Psoas muscle (tissue), 8 donors: Measurements from ENCODE around the gene ALDH3A1. TPM values are rescaled to one million over a fixed set of nuclear protein-coding genes. Genes with fewer than 3 reads are reported as not detected.

ENCODE experiments used
- ATAC-seq, 4 donors: fragments of 200-7000 bp; cut with Tn5 transposase; one replicate each; pipeline ENCODE4 v1.9.1; 2020; ENCODE audit warnings: moderate library complexity in 3 of 4, mild to moderate bottlenecking in 2 of 4
- DNase-seq, 2 donors: peaks; one replicate each; pipeline ENCODE4 v3.0.0-alpha.2; 2020
- H3K27ac ChIP-seq: fragments of 200-600 bp; one replicate; pipeline ENCODE4 v1.8.0; 2022
- H3K27me3 ChIP-seq, 3 donors: fragments of 200-600 bp in 1 of 3; one replicate each; pipeline versions ENCODE4 v1.6.1 to v1.8.0; 2013 to 2022; ENCODE audit warnings: low read length in 2 of 3, mild to moderate bottlenecking in 2 of 3, moderate library complexity in 1 of 3; ENCODE audit not compliant: insufficient read depth in 3 of 3
- H3K36me3 ChIP-seq, 2 donors: fragments of 200-600 bp in 1 of 2; one replicate each; pipeline versions ENCODE4 v1.6.1 to v1.8.0; 2013 to 2022; ENCODE audit warnings: low read depth in 1 of 2, mild to moderate bottlenecking in 1 of 2, moderate library complexity in 1 of 2; ENCODE audit not compliant: insufficient read depth in 1 of 2
- H3K4me1 ChIP-seq: fragments of 200-600 bp; one replicate; pipeline ENCODE4 v1.8.0; 2022
- H3K4me3 ChIP-seq: fragments of 200-600 bp; one replicate; pipeline ENCODE4 v1.8.0; 2022; ENCODE audit warnings: mild to moderate bottlenecking
- H3K9me3 ChIP-seq: fragments of 200-600 bp; one replicate; pipeline ENCODE4 v1.8.0; 2022
- WGBS, 3 donors: extraction: QIAGEN DNeasy Blood & Tissue Kit; methylation state at CpG; one replicate each; pipeline versions ENCODE4 v1.1.6 to v1.1.7; 2013; 5-methylcytosine and 5-hydroxymethylcytosine counted together
- intact Hi-C, 2 donors: fragments of 100-400 bp; cut with DNase I; formaldehyde crosslinking; loops; one replicate each; pipeline versions ENCODE4 v1.11.0 to v1.14.2; 2022
- long read RNA-seq, 2 donors: library from polyadenylated mRNA; unstranded; transcript quantifications; one replicate each; pipeline ENCODE4 v2.0.0, GENCODE V29; 2021
- polyA plus RNA-seq, 3 donors: library from polyadenylated mRNA; stranded (reverse); fragments of 200-250 nt; gene quantifications; one replicate each; pipeline ENCODE4 v1.2.3, GENCODE V29; 2013
- total RNA-seq, 4 donors: library from RNA; stranded (reverse); fragmentation: NEBNext Ultra II Directional in 2 of 4; extraction: Animal tissue kit (Norgen Biotek cat#: 25700) in 2 of 4; gene quantifications; one replicate each; pipeline versions ENCODE4 v1.2.1 to v1.2.4, GENCODE V29; 2021 to 2023
- TF ChIP-seq, protein P1 (sequence below): fragments of 200-600 bp; IDR thresholded peaks from one replicate; pipeline ENCODE4 v1.8.0; 2022; ENCODE audit warnings: antibody characterized with exemption
- donor health status: healthy with polysubstance abuse.
- donor health status: DM: no; HTN: no; CAD: no; lungs with moderate emphysema.
- donor health status: Bipolar disorder and iron deficiency.
- donor health status: healthy.
- donor health status: DM: yes; HTN: yes; CAD: no.
- donor health status: DM: no; HTN: no; CAD: no.
- donor health status: DM: no; HTN: no; CAD: no.
- donor health status: DM: yes; HTN: yes; CAD: no.

Gene ALDH3A1
- 1 to 10 TPM in 1 of 4 donors, under 1 TPM in 2, not detected in 1; 0.17 to 6.5 (median 0.24) TPM for total RNA-seq
- polyA plus RNA-seq, result under 1 TPM; 0.05 to 0.20 (median 0.12) TPM
- long read RNA-seq, donor 1, partial matches to known transcripts, result 5 of 8 reads
- long read RNA-seq, donor 1, other reads (novel, unspliced or antisense), result 0 of 8 reads
- long read RNA-seq, donor 2, partial matches to known transcripts, result 1 of 1 reads
- long read RNA-seq, donor 2, other reads (novel, unspliced or antisense), result 0 of 1 reads

DNA sequence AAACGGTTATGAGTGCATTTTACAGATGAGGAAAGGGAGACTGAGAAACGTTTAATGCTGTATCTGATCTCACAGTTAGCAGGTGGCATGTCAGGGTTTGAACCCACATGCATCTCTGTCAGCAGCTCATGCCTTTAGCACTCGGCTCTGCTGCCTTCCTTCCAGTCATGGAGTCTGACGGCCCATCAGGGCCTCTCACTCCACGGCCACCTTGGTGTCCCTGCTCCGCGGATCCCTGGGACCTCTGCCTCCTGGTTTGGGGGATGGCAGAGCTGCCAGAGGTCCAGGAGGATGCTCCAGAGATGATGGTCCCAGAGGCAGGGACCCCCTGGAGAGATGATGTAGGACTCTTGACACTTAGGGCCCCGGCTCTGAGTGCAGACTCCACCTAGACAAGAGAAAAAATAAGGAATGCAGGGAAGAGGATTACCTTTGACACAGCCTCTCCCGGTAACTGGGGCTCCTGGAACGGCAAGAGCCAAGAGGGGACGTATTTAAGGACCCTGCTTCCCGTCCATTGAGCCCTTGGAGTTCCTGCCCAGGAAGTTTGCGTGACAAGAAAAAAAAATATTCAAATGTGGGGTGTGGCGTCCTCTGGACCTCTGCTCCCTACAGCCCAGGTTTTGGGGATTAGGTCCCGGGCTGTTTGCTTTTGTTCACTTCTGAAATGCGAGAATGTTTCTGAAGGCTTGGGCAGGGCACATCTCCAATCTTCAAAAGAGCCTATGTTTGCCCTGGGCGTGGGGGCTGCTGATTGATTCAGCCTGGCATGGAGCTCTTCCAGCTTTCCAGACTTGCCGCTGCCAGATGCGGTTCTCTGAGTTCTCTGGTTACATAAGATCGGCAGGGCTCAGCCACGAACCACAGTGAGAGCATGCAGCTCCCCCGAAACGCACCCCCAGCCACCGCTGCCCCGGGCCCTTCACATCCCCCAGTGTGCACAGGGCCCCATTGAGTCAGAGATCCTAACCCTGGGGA is at the start of gene ALDH3A1:
TSS of gene ALDH3A1 (minus strand) at position 470 of the 978 bp plus-strand sequence. CDS start 3,169 bp downstream, outside the sequence.
- ATAC-seq, result no peak
- H3K36me3 ChIP-seq, result no peaks in the 10 kb centered on the region
- H3K9me3 ChIP-seq, result no peaks in the 10 kb centered on the region
- H3K4me3 ChIP-seq, result no peak within 1 kb of the TSS
- WGBS, 3 donors, result 40 to 43% (median 41%) methylated on average over 25 of the region's 25 CpGs
- no peaks in the 10 kb centered on the region for H3K27me3 ChIP-seq
- H3K4me1 ChIP-seq, result peaks cover 14% of the 10 kb centered on the region
- TF ChIP-seq, protein P1, sequence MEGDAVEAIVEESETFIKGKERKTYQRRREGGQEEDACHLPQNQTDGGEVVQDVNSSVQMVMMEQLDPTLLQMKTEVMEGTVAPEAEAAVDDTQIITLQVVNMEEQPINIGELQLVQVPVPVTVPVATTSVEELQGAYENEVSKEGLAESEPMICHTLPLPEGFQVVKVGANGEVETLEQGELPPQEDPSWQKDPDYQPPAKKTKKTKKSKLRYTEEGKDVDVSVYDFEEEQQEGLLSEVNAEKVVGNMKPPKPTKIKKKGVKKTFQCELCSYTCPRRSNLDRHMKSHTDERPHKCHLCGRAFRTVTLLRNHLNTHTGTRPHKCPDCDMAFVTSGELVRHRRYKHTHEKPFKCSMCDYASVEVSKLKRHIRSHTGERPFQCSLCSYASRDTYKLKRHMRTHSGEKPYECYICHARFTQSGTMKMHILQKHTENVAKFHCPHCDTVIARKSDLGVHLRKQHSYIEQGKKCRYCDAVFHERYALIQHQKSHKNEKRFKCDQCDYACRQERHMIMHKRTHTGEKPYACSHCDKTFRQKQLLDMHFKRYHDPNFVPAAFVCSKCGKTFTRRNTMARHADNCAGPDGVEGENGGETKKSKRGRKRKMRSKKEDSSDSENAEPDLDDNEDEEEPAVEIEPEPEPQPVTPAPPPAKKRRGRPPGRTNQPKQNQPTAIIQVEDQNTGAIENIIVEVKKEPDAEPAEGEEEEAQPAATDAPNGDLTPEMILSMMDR, result no peak
- intact Hi-C loops, result no loop called here
- H3K27ac ChIP-seq, result no peak within 1 kb of the TSS
- no peak for DNase-seq

DNA sequence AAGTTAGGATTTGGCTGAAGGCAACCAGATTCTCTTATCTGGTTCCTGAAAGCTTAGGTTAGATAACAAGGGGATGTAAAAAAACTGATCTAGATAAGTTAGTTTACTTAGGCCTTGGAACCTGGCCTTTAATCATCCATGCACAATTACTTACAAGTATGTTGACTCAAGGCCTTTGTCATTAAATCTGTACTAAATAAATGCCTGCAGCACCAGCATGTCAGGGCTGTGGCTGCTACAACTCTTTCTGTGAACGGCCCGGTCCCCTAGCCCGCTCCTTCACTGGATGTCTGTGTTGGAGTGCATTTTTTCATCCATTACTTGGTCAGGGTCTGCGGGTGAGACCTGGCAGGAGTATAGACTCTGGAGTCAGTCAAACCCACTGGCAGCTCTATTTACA is 48.4 kb upstream of the ALDH3A1 start:
- no peak for DNase-seq
- intact Hi-C loops, result no loop called here
- ATAC-seq, result no peak
- peaks cover 11% of the 10 kb centered on the region for H3K9me3 ChIP-seq
- H3K27me3 ChIP-seq, result no peaks in the 10 kb centered on the region
- no peak overlapping the region for H3K27ac ChIP-seq
- H3K4me1 ChIP-seq, result no peaks in the 10 kb centered on the region
- TF ChIP-seq, protein P1, result no peak
- 96 to 100% (median 98%) methylated on average over 4 of the region's 4 CpGs for WGBS, 3 donors
- H3K4me3 ChIP-seq, result no peak overlapping the region
- peaks cover 9 to 99% of the 10 kb centered on the region in 2 donors for H3K36me3 ChIP-seq

GRCh38 chr17:19791918-19792550 is 43.9 kb upstream of the ALDH3A1 start:
- Histone ChIP-seq H3K36me3 (peaks cover 9 to 93% of the 10 kb centered on the region in 2 donors), H3K27me3 (no peaks in the 10 kb centered on the region)
- 96 to 98% (median 97%) methylated on average over 3 of the region's 3 CpGs for WGBS, 3 donors

DNA sequence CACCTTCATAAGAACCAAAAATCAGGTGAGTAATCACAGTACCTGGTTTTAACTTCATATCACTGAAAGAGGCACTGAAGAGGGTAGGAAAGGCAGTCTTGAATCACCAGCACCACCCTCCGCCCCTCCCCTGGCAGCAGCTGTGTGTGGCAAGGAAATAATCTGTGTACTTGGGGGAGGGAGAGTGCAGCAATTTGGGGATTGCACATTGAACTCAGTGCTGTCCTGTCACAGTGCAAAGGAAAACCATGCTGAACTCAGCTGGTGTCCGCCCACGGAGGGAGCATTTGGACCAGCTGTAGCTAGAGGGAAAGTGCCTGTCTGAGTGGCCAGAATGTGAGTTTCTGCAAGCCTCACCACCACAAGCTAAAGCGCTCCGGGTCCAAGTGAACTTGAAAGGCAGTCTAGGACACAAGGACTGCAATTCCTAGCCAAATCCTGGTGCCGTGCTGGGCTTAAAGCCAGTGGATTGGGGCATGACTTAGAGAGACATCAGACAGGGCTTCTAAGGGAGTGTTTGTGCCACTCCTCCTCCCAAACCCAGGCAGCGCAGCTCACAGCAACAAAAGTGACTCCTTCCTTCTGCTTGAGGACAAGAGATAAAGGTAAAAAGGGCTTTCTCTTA is 39.7 kb upstream of the ALDH3A1 start:
- TF ChIP-seq, protein P1, result no peak
- peaks cover under 1 to 86% of the 10 kb centered on the region in 2 donors for H3K36me3 ChIP-seq
- intact Hi-C loops, result no loop called here
- H3K4me1 ChIP-seq, result no peaks in the 10 kb centered on the region
- H3K4me3 ChIP-seq, result no peak overlapping the region
- no peak for DNase-seq
- H3K9me3 ChIP-seq, result no peaks in the 10 kb centered on the region
- H3K27me3 ChIP-seq, result no peaks in the 10 kb centered on the region
- WGBS, 3 donors, result 72 to 80% (median 73%) methylated on average over 7 of the region's 7 CpGs
- no peak for ATAC-seq
- no peak overlapping the region for H3K27ac ChIP-seq

More at GRCh38 chr17:19791918-19792550, 43.9 kb upstream of the ALDH3A1 start:
- DNase-seq (no peak), ATAC-seq (no peak)
- intact Hi-C loops, result no loop called here
- TF ChIP-seq, protein P1, result no peak
- Histone ChIP-seq H3K4me3 (no peak overlapping the region), H3K27ac (no peak overlapping the region), H3K4me1 (no peaks in the 10 kb centered on the region), H3K9me3 (peaks cover 11% of the 10 kb centered on the region)
